Medulla oblongata (tissue), 1 donor: ENCODE measurements around the gene TBC1D7.

Experiments
- DNase-seq: peaks from one replicate; pipeline ENCODE4 v3.0.0-alpha.2; 2015; ENCODE audit errors: extremely low spot score

Gene TBC1D7

DNA sequence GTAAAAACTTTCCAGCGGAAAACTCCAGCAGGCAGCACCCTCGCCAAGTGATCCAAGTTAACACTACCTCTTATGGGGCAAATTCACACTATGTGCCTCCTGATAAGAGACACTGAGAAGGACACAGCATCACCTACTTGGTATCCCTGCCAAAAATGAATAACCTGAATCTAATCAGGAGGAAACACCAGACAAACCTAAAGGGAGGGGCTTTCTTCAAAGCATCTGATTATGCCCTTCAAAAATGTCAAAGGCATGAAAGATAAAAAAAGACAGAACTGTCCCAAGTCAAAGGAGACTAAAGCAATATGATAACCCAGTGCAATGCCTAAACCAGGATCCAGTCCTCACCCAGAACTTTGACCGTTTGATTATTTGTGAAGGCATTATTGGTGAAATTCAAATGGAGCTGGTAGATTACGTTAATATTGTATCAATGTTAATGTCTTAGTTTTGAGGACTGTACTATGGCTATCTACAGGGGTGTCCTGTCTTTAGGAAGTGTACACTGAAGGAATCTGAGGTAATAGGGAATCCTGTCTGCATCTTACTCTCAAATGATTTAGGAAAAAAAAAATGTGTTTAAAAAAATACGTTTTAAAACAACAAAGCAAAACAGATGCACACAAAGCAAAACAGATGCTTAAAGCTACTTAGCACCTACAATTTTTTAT, 8.3 kb downstream of the TBC1D7 start:
- no peak for DNase-seq

DNA sequence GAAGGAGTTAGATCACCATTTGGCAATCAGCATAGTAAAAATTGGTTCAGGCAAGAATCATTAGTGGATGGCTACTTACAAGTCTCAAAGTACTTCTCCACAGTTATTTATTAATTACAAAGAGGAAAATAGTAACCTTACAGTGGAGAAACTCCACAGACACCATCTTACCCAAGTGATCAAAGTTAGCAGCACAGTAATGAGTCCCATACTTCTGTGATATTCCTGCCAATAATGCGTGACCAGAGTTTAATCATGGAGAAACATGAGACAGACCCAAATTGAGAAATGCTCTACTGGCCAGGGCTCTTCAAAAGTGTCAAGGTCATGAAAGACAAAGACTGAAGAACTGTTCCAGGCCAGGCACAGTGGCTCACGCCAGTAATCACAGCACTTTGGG, 9.5 kb downstream of the TBC1D7 start:
- DNase-seq = no peak

DNA sequence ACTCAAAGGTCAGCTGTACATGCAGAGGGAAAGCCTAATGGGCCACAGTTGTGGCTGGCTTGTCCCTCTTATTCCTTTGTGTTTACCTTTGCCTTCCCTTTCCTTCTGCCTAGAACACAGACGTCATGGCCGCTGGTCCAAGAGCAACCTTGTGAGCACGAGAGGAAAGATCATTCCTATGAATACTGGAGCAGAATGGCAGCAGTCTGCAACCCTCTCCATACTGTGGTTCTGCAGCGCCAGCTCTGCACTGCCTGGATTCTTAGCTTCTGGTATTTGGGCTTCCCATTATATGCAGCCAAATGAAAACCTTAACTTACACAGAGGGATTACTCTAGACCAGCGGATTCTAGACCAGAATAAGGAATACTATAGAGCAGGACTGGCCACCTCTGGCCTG, 12.4 kb downstream of the TBC1D7 start:
- DNase-seq = no peak

DNA sequence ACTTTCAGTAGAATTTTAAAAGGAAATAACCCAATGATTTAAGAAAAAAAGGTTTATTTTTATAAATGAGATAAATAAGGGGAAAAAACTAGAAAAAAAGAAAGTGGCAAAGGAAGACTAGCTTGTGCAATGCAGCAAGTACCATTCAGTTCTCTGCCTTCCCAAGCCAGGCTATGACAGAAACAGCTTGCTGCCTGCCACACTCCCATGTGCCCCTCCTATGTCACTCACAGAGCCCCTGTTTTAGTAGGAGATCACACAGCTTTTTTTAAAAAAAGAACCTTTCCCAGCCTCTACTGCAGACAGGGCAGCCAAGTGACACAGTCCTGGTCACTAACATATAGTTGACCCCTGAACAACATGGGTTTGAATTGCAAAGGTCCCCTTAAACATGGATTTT, 13.5 kb downstream of the TBC1D7 start:
- DNase-seq = no peak

DNA sequence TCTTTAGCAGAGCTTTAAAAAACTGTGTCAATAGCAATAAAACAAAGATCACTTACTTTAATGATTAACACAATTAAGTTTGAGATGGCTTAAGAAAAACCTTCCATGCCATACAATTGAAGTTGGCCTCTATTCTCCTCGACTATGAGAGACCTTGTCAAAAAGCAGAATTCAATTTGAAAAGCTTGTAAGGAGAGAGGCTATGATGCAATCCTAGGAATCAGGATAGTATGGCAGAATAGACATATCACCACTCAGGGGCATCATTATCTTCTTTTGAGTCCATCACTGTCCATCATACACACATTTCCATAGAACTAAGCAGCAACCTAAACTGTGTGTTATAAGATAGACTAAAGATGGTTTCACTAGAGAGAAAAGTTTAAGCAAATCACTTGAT, 17.2 kb downstream of the TBC1D7 start:
- no peak for DNase-seq

DNA sequence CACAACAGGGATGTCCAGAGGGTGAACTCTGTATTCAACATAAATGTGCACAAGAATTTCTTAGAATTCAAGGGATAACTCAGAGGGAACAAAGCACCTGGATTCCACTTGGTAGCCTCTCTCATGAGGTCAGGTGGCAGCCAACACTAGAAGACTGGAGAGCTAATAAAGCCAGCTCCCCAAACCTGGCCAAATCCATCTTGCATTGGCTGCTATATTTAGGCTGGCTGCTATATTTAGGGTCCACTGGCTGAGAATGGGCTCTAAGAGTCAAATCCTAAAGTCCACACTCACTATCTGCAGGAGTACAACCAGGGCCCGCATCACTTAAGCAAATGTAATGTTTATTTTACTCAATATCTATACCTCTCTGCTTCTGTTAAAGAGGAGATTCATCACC, 20.0 kb downstream of the TBC1D7 start:
- no peak for DNase-seq

DNA sequence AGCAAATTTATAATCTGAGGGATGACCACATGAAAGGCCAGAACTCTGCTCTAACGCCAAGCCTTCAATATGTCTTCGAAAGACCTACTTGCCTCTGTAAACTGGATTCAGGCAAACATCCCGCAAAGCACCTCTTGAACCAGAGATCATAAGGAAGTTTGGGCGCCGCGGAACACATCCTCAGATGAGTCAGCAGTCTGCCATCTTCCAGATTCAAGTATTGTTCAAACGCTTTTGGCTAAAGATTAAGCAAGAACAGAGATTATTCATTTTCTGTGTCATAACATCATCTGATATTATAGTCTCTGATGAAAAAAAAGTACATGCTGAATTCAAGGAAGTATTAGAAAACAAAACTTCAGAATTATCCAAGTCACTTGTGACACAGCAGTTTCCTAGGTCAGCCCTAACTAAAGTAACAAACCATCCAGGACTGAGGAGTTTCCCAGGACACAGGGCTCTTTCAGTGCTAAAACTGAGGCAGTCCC, 20.8 kb downstream of the TBC1D7 start:
- DNase-seq = no peak

DNA sequence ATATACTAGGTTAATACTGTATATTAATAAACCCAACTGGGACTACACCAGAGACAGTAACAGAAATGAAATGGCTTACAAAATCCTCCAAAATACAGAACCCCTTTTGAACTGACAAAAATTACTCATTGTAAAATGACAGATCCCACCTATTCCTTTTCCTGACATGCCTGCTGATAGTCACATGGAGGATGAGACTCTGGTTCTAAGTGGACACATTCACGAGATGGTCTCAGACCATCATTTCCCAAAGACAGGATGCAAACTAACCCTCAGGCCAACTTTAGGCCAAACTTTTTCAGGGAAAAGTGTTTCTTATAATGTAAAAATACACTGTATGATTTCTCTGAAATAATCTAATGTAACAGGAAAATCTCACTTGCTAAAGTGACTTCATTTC, 22.5 kb downstream of the TBC1D7 start:
- no peak for DNase-seq

DNA sequence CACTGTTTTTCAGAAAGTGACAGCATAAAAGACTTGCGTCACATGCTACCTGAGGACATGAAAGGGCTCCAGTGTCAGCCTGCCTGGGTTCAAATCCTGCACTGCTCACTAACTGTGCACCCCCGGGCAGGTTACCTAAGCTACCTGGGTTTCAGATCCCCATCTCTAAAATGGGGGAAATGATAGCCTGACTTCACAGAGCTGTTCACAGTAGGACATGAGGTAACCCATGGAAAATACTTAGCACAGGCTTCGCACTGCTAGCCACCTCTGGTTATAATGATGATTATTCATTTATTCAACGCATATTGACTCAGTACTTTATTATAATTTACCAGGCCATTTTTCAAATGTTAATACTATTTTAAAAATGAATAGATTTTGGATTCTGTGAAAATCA, 23.0 kb downstream of the TBC1D7 start:
- DNase-seq = no peak

DNA sequence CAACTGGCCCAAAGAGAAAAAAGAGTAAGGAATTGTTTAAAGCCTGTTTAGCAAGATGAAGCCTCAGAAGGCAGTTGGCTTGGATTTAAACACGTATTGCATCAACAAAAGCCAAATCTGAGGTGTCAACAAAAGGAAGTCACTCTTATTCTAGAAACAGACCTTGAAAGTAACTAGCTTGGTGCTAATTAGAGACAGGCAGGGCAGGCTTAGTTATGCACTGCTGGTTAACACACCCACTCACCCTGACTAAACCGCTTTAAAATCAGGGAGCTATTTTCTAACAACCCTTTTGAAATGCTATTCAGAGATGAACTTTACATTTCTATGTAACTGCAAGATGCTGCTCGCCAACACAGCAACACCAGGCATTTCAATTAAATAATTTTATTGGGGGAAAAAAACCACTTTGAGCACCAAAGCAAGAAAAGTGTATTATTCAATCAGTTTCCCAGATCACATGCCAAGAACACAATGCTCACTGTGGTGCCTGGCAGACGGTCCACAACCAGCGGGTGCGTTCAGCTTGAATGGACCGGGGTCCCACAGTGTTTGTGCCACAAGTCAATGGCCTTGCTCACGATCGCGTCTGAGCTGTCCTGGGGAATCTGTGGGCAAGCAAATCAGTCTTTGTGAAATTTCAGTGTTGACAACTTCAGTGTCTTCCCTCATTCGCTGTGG, 23.6 kb downstream of the TBC1D7 start:
- DNase-seq = peak; percentile 52

DNA sequence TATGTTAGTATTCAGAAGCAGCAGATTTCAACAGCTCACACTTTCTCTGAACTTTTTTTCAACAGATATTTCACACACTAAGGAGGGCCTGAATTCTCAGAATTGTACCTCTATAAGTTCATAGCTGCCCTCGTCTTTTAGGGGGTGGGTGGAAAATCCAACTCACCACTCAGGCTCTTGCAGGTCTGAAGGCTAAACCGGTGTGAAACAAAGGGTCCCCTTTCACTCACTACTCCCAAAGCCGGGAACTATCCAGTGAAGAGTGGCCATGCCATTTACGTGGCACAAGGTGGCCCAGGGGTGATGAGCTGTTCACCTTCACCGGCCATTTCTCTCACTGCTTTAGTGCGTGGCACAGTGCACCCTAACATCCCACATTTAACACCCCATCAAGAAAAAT, 24.2 kb downstream of the TBC1D7 start:
- DNase-seq = no peak

DNA sequence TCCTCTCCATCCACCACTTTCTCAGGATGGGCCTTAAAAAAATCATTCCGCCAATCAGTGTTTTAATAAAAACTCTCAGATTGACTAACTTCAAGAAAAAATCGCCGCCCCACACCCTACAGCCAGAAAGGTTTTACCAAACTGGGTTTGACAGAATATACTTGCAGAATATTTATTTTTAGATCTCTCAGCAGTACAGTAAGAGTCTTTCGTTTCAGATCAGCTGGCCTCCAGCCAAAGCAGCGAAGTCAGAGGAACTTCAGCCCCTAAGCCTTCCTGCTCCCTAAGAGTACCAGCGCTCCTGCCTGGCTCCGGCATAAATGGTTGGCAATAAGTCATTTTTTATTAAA, 24.7 kb downstream of the TBC1D7 start:
- DNase-seq = peak; percentile 77

DNA sequence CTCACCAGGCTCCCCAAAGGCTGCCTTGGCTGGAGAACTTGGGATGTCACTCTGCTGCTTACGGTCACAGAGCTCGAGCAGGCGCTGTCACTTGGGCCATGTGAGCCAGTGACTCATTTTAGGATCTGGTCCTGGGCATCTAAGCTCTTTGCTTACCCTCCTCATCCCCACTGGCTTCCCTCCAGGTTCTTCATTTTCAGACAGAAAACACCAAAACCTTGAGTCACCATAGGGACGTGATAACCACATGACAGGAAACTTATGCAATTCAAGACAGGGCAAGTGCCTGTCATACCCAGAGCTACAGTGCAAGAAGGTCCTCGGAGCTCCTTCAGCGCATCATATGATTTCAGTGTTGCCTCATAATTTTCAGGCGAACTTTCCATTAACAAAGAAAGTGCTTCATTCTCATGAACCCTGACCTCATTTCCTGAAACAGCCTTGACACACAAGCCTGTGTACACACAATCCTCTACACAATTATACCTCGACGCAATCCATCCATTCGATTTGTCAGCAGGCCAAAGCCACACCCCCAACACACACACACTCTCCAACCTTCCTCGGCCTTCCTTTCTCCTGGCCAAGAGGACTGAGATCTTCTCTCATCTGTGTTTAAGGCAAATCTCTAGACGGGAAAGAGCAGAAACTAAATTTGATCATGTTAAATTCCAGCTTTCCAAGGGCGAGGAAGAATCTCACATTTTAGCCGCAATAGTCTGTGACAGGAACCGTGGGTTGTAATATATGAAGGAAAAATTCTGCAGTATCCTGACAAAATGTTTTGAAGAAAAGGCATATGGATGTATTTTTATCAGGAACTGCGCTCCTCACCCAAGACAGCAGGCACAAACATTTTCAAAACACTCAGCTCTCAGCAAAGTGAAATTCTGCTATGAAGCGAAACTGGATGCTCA, 25.3 kb downstream of the TBC1D7 start:
- DNase-seq = peak; percentile 95

DNA sequence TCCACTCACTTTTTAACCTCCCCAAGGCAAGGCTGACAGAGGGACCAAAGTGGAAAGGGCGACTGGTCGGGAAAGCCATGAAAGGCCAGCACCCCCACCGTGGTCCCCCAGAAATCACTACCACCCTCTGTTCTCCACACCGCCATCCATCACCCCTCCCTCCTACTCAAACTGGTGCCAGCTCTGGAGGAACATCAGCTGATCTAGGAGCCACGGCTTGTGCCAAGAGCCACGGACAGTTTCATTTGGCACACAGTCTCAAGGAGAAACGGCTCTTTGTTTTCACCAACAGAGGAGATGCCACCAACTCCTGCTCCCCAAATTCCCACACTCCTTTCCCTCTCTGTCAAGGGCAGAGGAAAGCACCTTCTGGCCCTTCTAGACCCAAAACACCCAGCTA, 26.0 kb downstream of the TBC1D7 start:
- peak; percentile 72 for DNase-seq

DNA sequence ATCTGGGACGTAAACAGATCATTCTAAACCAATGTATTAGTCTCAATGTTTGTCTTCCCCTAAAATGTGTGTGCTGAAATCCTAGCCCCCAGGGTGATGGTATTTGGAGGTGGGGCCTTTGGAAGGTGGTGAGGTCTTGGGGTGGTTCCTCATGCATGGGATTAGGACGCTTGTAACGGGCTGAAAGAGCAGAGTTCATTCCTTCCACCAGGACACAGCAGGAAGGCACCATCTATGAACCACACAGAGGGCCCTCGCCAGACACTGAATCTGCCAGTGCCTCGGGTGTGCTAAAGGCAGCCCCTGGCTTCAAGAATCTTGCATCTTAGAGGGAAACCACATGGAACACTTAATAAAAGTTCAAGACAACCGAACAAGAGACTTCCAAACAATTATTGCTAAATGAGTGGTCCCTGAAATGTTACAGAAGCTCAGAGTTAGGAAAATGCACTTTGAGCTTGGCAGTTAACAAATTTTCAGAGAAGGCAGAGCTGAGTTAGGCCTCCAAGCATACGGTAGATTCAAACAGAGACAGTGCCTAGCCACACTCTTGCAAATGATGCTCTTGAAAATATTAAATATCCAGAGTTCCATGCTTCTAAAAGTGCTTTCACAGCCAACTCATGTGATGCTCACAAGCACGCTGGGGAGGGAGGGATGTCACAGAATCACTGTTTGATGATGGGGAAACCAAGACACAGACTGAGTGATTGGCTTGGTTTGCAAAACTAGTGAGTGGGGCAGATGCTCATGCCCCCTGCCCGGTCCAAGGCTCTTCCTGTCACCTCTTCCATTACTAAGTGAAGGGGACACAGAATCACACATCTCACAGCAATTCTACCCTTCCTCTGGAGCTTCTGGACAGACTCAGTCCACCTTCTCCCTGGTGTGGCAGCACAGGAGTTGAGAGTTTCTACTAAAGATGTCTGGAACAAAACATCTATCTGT, 27.4 kb downstream of the TBC1D7 start:
- DNase-seq = no peak

DNA sequence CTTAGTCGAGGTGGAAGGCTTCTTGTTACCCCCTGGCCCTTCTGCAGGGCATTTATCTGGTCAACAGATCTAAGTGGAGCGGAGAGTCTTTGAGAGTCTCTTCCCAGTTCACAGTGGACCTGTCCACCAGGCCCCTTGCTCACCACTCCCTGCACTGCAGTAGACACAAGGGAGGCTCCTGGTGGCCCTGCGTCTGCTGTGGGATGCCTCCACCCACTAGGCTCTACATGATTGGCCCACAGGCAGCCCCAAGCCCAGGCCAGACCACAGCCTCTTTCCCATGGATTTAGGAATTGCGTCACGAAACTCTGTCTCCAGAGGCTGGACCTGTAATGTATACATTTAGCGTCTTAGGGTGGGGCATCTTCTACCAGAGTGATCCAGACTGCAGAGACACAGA, 28.4 kb downstream of the TBC1D7 start:
- DNase-seq = no peak

DNA sequence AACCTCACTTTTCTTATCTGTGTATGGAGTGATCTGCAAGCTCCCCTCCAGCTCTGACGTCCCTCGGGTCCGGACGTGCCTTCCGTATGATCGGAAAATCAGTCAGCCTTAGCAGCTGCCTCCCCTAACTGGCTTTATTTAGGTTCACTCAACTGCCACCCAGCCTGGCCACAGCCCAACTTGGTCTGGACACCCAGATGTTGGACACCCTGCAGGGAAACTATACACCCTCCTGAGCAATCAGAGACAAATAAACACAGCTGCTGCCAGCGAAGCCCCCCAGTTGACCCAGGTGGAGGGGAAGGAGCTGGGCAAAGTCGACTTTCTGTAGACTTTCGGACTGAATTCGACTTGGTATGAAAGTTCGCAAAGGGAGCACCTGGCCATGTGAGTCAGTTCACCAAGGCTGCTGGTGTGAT, 28.9 kb downstream of the TBC1D7 start:
- no peak for DNase-seq

DNA sequence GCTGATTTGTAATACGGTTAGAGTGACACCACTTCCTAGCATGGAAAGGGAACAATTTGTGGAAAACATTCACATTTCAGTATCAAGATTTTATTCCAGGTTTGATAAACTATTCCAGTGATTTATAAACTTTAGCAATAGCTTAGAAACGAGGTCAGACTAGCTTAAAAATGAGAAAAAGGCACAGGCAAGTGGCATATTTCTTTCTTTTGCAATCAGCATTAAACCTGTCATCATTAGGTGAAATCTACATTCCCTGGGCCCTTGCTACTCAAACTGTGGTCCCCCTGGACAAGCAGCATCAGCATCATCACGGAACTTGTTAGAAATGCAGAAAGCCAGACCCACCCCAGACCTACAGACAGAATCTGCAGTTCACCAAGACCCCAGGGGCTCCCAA, 29.9 kb downstream of the TBC1D7 start:
- DNase-seq = no peak

DNA sequence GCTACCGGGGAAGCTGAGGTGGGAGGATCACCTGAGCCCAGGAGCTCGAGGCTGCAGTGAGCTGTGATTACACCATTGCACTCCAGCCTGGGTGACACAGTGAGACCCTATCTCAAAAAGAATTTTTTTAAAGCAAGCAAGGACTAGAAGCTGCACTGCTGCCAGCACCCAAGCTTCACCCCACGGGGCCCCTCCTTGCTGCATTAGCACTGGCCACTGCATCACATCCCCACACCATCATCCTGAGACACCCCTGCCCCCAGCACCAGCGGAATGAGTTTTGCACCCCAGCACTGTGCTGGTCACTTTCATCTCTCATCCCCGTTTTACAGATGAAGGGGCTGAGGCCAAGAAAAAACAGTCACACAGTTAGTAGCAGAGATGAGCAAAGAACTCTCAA, 30.9 kb downstream of the TBC1D7 start:
- DNase-seq = no peak

DNA sequence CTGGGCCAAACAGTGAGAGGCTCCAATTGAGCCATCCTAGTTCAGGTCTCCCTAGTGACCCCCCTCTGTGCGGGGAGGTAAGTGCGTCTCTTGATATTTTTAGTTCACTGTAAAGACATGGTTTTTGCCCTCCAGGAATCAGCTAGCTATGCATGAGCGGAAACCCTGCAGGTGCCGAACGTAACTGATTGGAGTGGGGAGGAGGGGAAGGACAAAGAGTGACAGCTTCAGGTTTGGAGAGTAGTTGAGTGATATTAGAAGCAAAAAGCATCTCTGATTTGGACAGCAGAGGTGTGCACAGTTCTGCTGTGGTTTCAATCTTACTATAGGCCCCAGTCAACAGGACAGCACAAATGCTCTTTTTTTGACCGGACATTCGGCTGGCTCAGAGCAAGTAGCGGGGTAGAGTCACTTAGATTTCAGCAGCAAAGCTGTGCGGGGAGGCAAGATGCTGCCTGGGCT, 31.8 kb downstream of the TBC1D7 start:
- DNase-seq = no peak

DNA sequence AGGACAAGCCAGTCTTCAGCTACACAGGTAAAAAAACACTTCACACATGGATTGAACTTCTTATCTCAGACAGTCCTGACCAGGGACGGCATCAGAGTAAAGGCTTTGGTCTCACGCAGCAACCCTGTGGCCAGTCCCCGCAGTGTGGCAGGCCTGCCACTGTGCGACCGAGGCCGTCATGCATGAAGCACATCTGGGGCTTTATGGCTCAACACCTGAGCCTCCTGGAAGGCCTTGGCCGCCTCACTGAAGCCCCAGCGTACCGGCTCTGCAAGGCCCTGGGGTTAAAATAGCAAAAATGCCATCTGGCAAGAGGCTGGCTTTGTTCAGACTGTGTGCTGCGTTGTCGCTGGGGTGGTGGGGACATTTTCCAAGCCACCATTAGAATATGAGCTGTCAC, 32.8 kb downstream of the TBC1D7 start:
- DNase-seq = no peak
